Measurements from ENCODE around the gene MAGEB5.
"Not testable (repeated sequence)": the region's sequence is repeated elsewhere in the genome, so short reads cannot be mapped to it uniquely, and the experiment has no call there.

DNA sequence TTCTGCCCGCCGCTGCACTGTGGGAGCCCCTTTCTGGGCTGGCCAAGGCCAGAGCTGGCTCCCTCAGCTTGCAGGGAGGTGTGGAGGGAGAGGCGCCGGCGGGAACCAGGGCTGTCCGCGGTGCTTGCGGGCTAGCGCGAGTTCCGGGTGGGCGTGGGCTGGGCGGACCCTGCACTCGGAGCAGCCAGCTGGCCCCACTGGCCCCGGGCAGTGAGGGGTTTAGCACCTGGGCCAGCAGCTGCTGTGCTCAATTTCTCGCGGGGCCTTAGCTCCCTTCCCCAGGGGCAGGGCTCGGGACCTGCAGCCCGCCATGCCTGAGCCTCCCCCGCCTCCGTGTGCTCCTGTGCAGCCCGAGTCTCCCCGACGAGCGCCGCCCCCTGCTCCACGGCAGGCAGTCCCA, 11.3 kb upstream of the MAGEB5 start:
- TF ChIP-seq E2F3 (CRISPR knock-in tag; IDR thresholded peaks at IDR 0.05); RFX5 (IDR thresholded peaks at IDR 0.05; ENCODE audit: low read depth, low read length); ZBED1 (IDR thresholded peaks at IDR 0.05); ARID1B (IDR thresholded peaks at IDR 0.05); SLC30A9 (CRISPR knock-in tag; IDR thresholded peaks at IDR 0.05); EGR1 (conservative IDR thresholded peaks at IDR 0.05); RAD21 (CRISPR knock-in tag; conservative IDR thresholded peaks at IDR 0.05 in 1 of 2, IDR thresholded peaks at IDR 0.05 in 1 of 2); TRIM24 (IDR thresholded peaks at IDR 0.05); ELF4 (CRISPR knock-in tag; IDR thresholded peaks at IDR 0.05); ETV6 (IDR thresholded peaks at IDR 0.05; ENCODE audit: borderline replicate concordance in 1 of 2, low read depth in 2 of 2, low read length in 1 of 2); ETV6 (CRISPR knock-in tag; IDR thresholded peaks at IDR 0.05; ENCODE audit: borderline replicate concordance); SMARCC2 (IDR thresholded peaks at IDR 0.05; ENCODE audit: low read depth): not testable (repeated sequence)
- TF ChIP-seq, protein P1, sequence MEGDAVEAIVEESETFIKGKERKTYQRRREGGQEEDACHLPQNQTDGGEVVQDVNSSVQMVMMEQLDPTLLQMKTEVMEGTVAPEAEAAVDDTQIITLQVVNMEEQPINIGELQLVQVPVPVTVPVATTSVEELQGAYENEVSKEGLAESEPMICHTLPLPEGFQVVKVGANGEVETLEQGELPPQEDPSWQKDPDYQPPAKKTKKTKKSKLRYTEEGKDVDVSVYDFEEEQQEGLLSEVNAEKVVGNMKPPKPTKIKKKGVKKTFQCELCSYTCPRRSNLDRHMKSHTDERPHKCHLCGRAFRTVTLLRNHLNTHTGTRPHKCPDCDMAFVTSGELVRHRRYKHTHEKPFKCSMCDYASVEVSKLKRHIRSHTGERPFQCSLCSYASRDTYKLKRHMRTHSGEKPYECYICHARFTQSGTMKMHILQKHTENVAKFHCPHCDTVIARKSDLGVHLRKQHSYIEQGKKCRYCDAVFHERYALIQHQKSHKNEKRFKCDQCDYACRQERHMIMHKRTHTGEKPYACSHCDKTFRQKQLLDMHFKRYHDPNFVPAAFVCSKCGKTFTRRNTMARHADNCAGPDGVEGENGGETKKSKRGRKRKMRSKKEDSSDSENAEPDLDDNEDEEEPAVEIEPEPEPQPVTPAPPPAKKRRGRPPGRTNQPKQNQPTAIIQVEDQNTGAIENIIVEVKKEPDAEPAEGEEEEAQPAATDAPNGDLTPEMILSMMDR (IDR thresholded peaks at IDR 0.05 in 2 of 3, conservative IDR thresholded peaks at IDR 0.05 in 1 of 3; ENCODE audit: insufficient read depth in 2 of 3, low read depth in 1 of 3, low read length in 3 of 3): not testable (repeated sequence)

Data from K562 (cell line).